Measurements from ENCODE around the gene BRINP1.

The BRINP1 gene

GRCh38 chr9:119165131-119165530 is 204.1 kb downstream of the BRINP1 start:
- Mint-ChIP-seq H3K4me1 (no peaks in the 10 kb centered on the region), H3K9me3 (peaks cover 2% of the 10 kb centered on the region), H3K36me3 (no peaks in the 10 kb centered on the region), H3K4me3 (no peak overlapping the region), H3K27ac (no peak overlapping the region)
- DNase-seq (ENCODE audit: low spot score in 2 of 2): no peak
- ATAC-seq: no peak

DNA sequence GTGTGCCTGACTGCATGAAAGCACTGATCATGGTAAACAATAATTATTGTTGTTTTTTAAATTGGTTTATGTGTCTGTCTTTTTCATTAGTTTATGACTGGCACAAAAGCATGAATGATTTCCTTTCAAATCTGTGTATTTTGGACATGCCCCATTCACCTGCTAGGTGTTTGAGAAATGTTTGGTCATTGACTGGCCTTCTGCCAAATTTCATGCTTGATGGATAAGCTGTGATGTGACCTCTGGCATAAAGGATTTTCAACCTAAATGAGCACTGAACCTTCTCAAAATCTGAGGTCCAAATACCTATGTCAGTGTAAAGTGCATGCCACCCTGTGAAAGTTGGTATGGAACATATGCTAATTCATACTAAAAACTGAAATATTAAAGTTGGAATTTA is 204.5 kb downstream of the BRINP1 start:
- H3K27ac Mint-ChIP-seq: no peak overlapping the region
- H3K36me3 Mint-ChIP-seq: no peaks in the 10 kb centered on the region
- ATAC-seq (no peak), DNase-seq (ENCODE audit: low spot score in 2 of 2) (no peak)
- H3K9me3 Mint-ChIP-seq: peaks cover 2% of the 10 kb centered on the region
- H3K4me1 Mint-ChIP-seq: no peaks in the 10 kb centered on the region
- no peak overlapping the region for H3K4me3 Mint-ChIP-seq

GRCh38 chr9:119160551-119160950 is 208.7 kb downstream of the BRINP1 start:
- no peak for DNase-seq (ENCODE audit: low spot score in 2 of 2)

DNA sequence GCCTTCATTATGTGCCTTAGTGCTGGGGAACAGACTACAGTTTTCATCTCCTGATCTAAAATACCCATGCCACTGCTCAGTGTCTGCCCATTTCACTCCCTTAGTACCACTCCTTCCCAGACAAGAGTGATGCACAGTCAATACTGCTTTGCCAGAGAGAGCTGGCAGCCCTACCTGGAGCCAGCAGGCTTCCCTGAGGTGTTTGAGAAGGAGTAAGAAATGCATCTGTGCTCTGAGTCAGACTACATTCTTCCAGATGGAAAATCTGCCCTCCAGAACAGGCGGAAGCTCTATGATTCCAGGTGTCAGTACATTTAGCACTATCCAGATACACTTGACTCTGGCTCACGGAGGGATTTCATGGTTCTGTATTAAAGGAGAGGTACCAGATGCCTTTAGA is 209.8 kb downstream of the BRINP1 start:
- no peaks in the 10 kb centered on the region for H3K4me1 Mint-ChIP-seq
- no peak for ATAC-seq
- no peak for DNase-seq (ENCODE audit: low spot score in 2 of 2)
- no peaks in the 10 kb centered on the region for H3K36me3 Mint-ChIP-seq
- H3K4me3 Mint-ChIP-seq: no peak overlapping the region
- H3K9me3 Mint-ChIP-seq: peaks cover 13% of the 10 kb centered on the region
- H3K27ac Mint-ChIP-seq: no peak overlapping the region

More at GRCh38 chr9:119160551-119160950, 208.7 kb downstream of the BRINP1 start:
- Mint-ChIP-seq H3K36me3 (no peaks in the 10 kb centered on the region), H3K9me3 (peaks cover 6% of the 10 kb centered on the region), H3K27ac (no peak overlapping the region), H3K4me1 (no peaks in the 10 kb centered on the region), H3K4me3 (no peak overlapping the region)
- no peak for ATAC-seq

GRCh38 chr9:119157196-119157595 is 212.0 kb downstream of the BRINP1 start:
- Mint-ChIP-seq H3K9me3 (peaks cover 12% of the 10 kb centered on the region), H3K4me1 (no peaks in the 10 kb centered on the region), H3K27ac (no peak overlapping the region), H3K36me3 (no peaks in the 10 kb centered on the region), H3K4me3 (no peak overlapping the region)
- DNase-seq (ENCODE audit: low spot score in 2 of 2): no peak
- ATAC-seq: no peak

- DNase-seq (ENCODE audit: low spot score in 2 of 2) (no peak), ATAC-seq (no peak)
- Mint-ChIP-seq H3K27ac (no peak overlapping the region), H3K4me3 (no peak overlapping the region), H3K4me1 (no peaks in the 10 kb centered on the region), H3K9me3 (peaks cover 12% of the 10 kb centered on the region), H3K36me3 (no peaks in the 10 kb centered on the region)
Observed at GRCh38 chr9:119156354-119156753, 212.9 kb downstream of the BRINP1 start.

- Mint-ChIP-seq H3K4me3 (no peak overlapping the region), H3K9me3 (peaks cover 12% of the 10 kb centered on the region), H3K4me1 (no peaks in the 10 kb centered on the region), H3K36me3 (no peaks in the 10 kb centered on the region), H3K27ac (no peak overlapping the region)
- no peak for ATAC-seq
- DNase-seq (ENCODE audit: low spot score in 2 of 2): no peak
Observed at GRCh38 chr9:119154527-119154926, 214.7 kb downstream of the BRINP1 start.

DNA sequence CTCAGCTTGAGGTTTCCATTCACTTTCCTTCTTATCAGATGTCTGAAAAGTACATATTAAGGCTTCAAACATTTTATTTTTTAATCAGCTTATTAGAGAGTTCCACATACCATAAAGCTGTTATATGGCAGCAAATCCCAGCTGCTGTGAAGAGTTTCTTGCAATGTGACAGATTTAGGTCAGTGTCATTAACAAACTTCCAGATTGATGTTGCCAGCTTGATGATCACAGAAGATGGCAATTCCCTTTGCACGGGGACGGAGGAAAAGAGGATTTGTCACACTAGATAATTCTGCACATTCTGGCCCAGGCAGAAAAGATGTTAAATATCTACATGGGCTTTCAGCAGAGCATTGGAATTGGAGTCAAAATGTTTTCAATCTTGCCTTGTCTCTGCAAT is 215.8 kb downstream of the BRINP1 start:
- peaks cover 12% of the 10 kb centered on the region for H3K9me3 Mint-ChIP-seq
- no peak for ATAC-seq

DNA sequence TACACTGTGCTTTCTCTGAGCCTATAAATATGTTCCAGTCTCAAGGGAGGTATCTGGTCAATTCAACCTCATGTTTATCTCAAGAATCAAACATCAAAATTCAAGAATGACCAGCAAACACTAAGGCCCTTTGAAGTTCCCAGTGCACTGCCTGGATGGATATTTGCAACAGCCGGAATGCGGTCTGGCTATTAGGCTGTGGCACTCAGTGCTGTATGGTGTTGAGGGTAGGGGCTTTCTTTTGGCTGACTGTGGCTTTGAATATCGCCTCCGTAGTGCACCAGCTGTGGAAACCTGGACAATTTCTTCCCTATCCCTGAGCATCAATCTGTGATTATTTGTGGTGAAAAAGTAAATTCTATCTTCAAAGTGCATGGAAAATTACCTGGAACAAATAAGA is 220.4 kb downstream of the BRINP1 start:
- no peak for ATAC-seq
- H3K4me3 Mint-ChIP-seq: no peak overlapping the region
- no peaks in the 10 kb centered on the region for H3K36me3 Mint-ChIP-seq
- peaks cover 3% of the 10 kb centered on the region for H3K9me3 Mint-ChIP-seq
- DNase-seq (ENCODE audit: low spot score in 2 of 2): no peak
- H3K27ac Mint-ChIP-seq: no peak overlapping the region
- no peaks in the 10 kb centered on the region for H3K4me1 Mint-ChIP-seq

More for the DNA sequence above, 215.8 kb downstream of the BRINP1 start:
- DNase-seq (ENCODE audit: low spot score in 2 of 2): no peak
- H3K4me1 Mint-ChIP-seq: no peaks in the 10 kb centered on the region
- no peak overlapping the region for H3K4me3 Mint-ChIP-seq
- no peaks in the 10 kb centered on the region for H3K36me3 Mint-ChIP-seq
- H3K27ac Mint-ChIP-seq: no peak overlapping the region

DNA sequence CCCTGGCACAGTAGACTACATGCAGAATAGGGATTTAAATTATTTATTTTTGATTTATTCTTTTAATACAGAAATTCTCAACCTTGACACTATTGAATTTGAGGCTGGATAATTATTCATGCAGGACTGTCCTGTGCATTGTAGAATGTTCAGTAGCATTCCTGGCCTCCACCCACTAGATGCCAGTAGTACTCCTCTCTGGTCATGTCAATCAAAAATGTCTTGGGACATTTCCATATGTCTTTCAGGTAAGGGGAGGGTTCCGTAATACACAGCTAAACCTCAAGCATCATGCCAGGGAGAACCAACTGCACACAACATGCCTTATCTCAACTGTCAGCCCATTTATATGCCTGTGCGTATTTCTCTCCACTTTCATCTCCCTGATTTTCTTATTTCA is 231.8 kb downstream of the BRINP1 start:
- Mint-ChIP-seq H3K4me1 (no peaks in the 10 kb centered on the region), H3K27ac (no peak overlapping the region), H3K4me3 (no peak overlapping the region), H3K36me3 (no peaks in the 10 kb centered on the region), H3K9me3 (no peaks in the 10 kb centered on the region)
- ATAC-seq (no peak), DNase-seq (ENCODE audit: low spot score in 2 of 2) (no peak)

DNA sequence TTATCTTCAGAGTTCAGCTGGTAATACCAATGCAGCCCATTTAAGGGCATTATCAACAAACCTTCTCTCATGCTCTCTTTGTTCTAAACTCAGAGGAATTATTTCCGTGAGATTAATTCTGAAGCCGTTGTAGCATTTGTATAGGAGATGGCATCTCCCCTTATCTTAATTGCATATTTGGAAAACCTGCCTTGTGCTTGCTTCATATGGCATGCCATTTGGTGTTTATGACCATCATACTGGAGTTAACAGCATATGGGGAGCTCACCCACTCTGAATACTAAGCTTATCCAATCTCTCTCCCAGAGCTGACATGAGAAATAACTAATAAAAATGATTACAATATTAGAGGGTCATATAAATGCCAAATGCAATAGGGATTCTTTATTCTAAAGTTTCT is 243.2 kb downstream of the BRINP1 start:
- peaks cover 18% of the 10 kb centered on the region for H3K9me3 Mint-ChIP-seq
- no peak overlapping the region for H3K4me3 Mint-ChIP-seq
- H3K4me1 Mint-ChIP-seq: no peaks in the 10 kb centered on the region
- DNase-seq (ENCODE audit: low spot score in 2 of 2) (no peak), ATAC-seq (no peak)
- no peak overlapping the region for H3K27ac Mint-ChIP-seq
- no peaks in the 10 kb centered on the region for H3K36me3 Mint-ChIP-seq

- H3K27ac Mint-ChIP-seq: no peak overlapping the region
- H3K4me1 Mint-ChIP-seq: no peaks in the 10 kb centered on the region
- ATAC-seq (no peak), DNase-seq (ENCODE audit: low spot score in 2 of 2) (no peak)
- H3K36me3 Mint-ChIP-seq: no peaks in the 10 kb centered on the region
- H3K9me3 Mint-ChIP-seq: peaks cover 4% of the 10 kb centered on the region
- H3K4me3 Mint-ChIP-seq: no peak overlapping the region
Observed at GRCh38 chr9:119121899-119122298, 247.3 kb downstream of the BRINP1 start.

GRCh38 chr9:119117409-119117808 is 251.8 kb downstream of the BRINP1 start:
- no peak overlapping the region for H3K27ac Mint-ChIP-seq
- peaks cover 9% of the 10 kb centered on the region for H3K9me3 Mint-ChIP-seq
- H3K4me3 Mint-ChIP-seq: no peak overlapping the region
- no peaks in the 10 kb centered on the region for H3K36me3 Mint-ChIP-seq
- no peaks in the 10 kb centered on the region for H3K4me1 Mint-ChIP-seq
- ATAC-seq: no peak
- DNase-seq (ENCODE audit: low spot score in 2 of 2): no peak
